Measurements from ENCODE around the gene EYA2.

DNA sequence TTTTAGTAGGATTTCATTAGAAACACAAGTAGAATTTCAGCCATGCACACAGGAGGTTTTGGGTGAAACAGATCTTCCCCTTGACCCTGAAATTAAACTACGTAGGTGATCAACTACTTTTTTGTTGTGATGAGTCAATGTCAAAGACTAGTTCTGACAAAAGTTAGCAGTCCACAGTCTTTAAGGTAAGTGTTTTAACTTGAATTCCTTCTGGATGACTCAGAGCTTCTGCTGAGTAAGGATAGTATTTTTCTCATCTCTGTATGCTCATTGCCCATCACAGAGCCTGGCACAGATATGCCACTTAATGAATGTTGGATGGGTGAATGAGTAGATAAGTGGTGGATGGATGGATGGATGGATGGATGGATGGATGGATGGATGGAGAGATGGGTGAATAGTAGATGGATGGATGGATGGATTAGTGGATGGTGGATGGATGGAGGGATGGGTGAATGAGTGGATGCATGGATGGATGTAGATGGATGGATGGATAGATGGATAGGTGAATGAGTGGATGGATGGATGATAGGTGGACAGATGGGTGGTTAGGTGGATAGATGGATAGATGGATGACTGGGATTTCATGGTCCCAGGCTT, 296.5 kb downstream of the EYA2 start:
- TF ChIP-seq, protein P1, sequence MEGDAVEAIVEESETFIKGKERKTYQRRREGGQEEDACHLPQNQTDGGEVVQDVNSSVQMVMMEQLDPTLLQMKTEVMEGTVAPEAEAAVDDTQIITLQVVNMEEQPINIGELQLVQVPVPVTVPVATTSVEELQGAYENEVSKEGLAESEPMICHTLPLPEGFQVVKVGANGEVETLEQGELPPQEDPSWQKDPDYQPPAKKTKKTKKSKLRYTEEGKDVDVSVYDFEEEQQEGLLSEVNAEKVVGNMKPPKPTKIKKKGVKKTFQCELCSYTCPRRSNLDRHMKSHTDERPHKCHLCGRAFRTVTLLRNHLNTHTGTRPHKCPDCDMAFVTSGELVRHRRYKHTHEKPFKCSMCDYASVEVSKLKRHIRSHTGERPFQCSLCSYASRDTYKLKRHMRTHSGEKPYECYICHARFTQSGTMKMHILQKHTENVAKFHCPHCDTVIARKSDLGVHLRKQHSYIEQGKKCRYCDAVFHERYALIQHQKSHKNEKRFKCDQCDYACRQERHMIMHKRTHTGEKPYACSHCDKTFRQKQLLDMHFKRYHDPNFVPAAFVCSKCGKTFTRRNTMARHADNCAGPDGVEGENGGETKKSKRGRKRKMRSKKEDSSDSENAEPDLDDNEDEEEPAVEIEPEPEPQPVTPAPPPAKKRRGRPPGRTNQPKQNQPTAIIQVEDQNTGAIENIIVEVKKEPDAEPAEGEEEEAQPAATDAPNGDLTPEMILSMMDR (optimal IDR thresholded peaks at IDR 0.05 in 1 of 3, IDR thresholded peaks at IDR 0.05 in 1 of 3, conservative IDR thresholded peaks at IDR 0.05 in 1 of 3; ENCODE audit: extremely low read depth in 1 of 3, insufficient read depth in 2 of 3, low read length in 3 of 3), result no peak
- no peak for TF ChIP-seq EZH2 (IDR thresholded peaks at IDR 0.05; ENCODE audit: low read length)
